ENCODE data around the gene CYB5R2. TPM values are rescaled to one million over a fixed set of nuclear protein-coding genes. Genes with fewer than 3 reads are reported as not detected.

The CYB5R2 gene
- polyA plus RNA-seq, 1 of the 3 experiments (the other 2 are of a cell fraction), result 0.20 TPM

- TF ChIP-seq PBX3 (IDR thresholded peaks at IDR 0.05), result no peak
Measured at GRCh38 chr11:7651700-7652099, 21.6 kb downstream of the CYB5R2 start (continued).

- Histone ChIP-seq H3K4me1 (ENCODE audit: control insufficient read depth in 1 of 2, insufficient read depth in 2 of 2, low read depth in 1 of 2, low read length in 1 of 2) (peaks cover 0 to 51% of the 10 kb centered on the region in 2 experiments; a peak in 1 of 4 replicates), H2AFZ (ENCODE audit: low read depth) (no peak overlapping the region), H3K9me2 (no peaks in the 10 kb centered on the region), H3K4me2 (no peak overlapping the region), H3K4me3 (ENCODE audit: low read depth in 2 of 2, low read length in 1 of 2) (no peak overlapping the region), H3K9me3 (no peaks in the 10 kb centered on the region), H3K9ac (no peak overlapping the region), H3K79me2 (ENCODE audit: insufficient read depth) (no peaks in the 10 kb centered on the region), H3K36me3 (replicated peaks in 1 of 2; ENCODE audit: control insufficient read depth in 1 of 2, insufficient read depth in 2 of 2, low read length in 1 of 2) (no peaks in the 10 kb centered on the region), H3F3A (replicated peaks; ENCODE audit: insufficient read depth) (no peaks in the 10 kb centered on the region), H3K27me3 (ENCODE audit: insufficient read depth) (no peaks in the 10 kb centered on the region), H4K20me1 (ENCODE audit: insufficient read depth) (no peaks in the 10 kb centered on the region), H3K27ac (ENCODE audit: low read depth in 2 of 2, low read length in 1 of 2) (peak overlapping the region in 1 of 2 experiments; percentile 47; a peak in 1 of 4 replicates)
- POLR2A ChIA-PET, result no interaction called here
- no peak for DNase-seq
- WGBS (ENCODE audit: low lambda C conversion rate), result 56% methylated on average over 5 of the region's 5 CpGs
- CTCF ChIA-PET, result interaction anchor here (1.0 to 15.9 kb wide), 3 partner anchors 12 to 75 kb away, joined by 4 to 359 read pairs (median 4); no protein-coding TSS in a partner anchor
- TF ChIP-seq MAX (IDR thresholded peaks at IDR 0.05; ENCODE audit: low read depth) (0 out of 2 replicates have a peak, but pooled peaks have one; percentile 11), CHD2 (IDR thresholded peaks at IDR 0.05; ENCODE audit: low read length, partially characterized antibody) (no peak), PBX3 (IDR thresholded peaks at IDR 0.05) (peak; percentile 27; the same call in 1 of the 2 replicates), NFIC (IDR thresholded peaks at IDR 0.05; ENCODE audit: borderline replicate concordance) (peak; percentile 77), USF1 (IDR thresholded peaks at IDR 0.05; ENCODE audit: borderline replicate concordance, low read depth) (no peak), TCF12 (IDR thresholded peaks at IDR 0.05) (peak; percentile 66; the same call in 1 of the 2 replicates), GATA2 (CRISPR knock-in tag; IDR thresholded peaks at IDR 0.05) (no peak)
Measured at GRCh38 chr11:7651140-7651551, 22.2 kb downstream of the CYB5R2 start.

- ChIA-PET CTCF (interaction anchor here (1.5 to 15.9 kb wide), 2 partner anchors 18 to 72 kb away, joined by 3 to 359 read pairs; no protein-coding TSS in a partner anchor), POLR2A (no interaction called here)
- DNase-seq, result no peak
- Histone ChIP-seq H2AFZ (ENCODE audit: low read depth) (no peak overlapping the region), H3K9ac (no peak overlapping the region), H3K4me1 (ENCODE audit: control insufficient read depth in 1 of 2, insufficient read depth in 2 of 2, low read depth in 1 of 2, low read length in 1 of 2) (peaks cover 0 to 23% of the 10 kb centered on the region in 2 experiments; a peak in 1 of 4 replicates), H3K27ac (ENCODE audit: low read depth in 2 of 2, low read length in 1 of 2) (no peak overlapping the region), H3K27me3 (ENCODE audit: insufficient read depth) (no peaks in the 10 kb centered on the region), H3K4me3 (ENCODE audit: low read depth in 2 of 2, low read length in 1 of 2) (no peak overlapping the region), H3F3A (replicated peaks; ENCODE audit: insufficient read depth) (no peaks in the 10 kb centered on the region), H3K4me2 (no peak overlapping the region), H3K9me3 (no peaks in the 10 kb centered on the region), H3K9me2 (no peaks in the 10 kb centered on the region), H3K79me2 (ENCODE audit: insufficient read depth) (no peaks in the 10 kb centered on the region), H4K20me1 (ENCODE audit: insufficient read depth) (no peaks in the 10 kb centered on the region), H3K36me3 (replicated peaks in 1 of 2; ENCODE audit: control insufficient read depth in 1 of 2, insufficient read depth in 2 of 2, low read length in 1 of 2) (no peaks in the 10 kb centered on the region)
- 72% methylated on average over 3 of the region's 3 CpGs for WGBS (ENCODE audit: low lambda C conversion rate)
- TF ChIP-seq EZH2phosphoT487 (IDR thresholded peaks at IDR 0.05; ENCODE audit: borderline replicate concordance, low read depth), result no peak
- TF ChIP-seq CTCF (IDR thresholded peaks at IDR 0.05), result no peak
- no peak for TF ChIP-seq FOXM1 (IDR thresholded peaks at IDR 0.05; ENCODE audit: low read depth)
- TF ChIP-seq GATA2 (CRISPR knock-in tag; IDR thresholded peaks at IDR 0.05), result no peak
- TF ChIP-seq POLR2AphosphoS5 (IDR thresholded peaks at IDR 0.05; ENCODE audit: low read depth, low read length), result no peak
Measured at GRCh38 chr11:7648264-7648663, 25.0 kb downstream of the CYB5R2 start.

All from SK-N-SH (cell line).